HEK293 (cell line): ENCODE measurements around the gene YJU2.

Experiments used
- KLF10 ChIP-seq: fragments of 450-650 bp; IDR thresholded peaks from 2 replicates; pipeline ENCODE4 v1.5.1; 2018; ENCODE audit warnings: missing biosample characterization, mild to moderate bottlenecking, missing genetic modification characterization
- OSR2 ChIP-seq: fragments of 450-650 bp; formaldehyde crosslinking; IDR thresholded peaks from 2 replicates; pipeline ENCODE4 v1.5.1; 2016; ENCODE audit warnings: missing biosample characterization, missing genetic modification characterization
- TCF7L2 ChIP-seq: IDR thresholded peaks from 2 replicates; pipeline ENCODE4 v1.6.1; 2011; ENCODE audit warnings: low read depth, mild to moderate bottlenecking, inconsistent platforms, low read length, moderate library complexity, borderline replicate concordance
- ZBTB20 ChIP-seq: fragments of 450-650 bp; formaldehyde crosslinking; IDR thresholded peaks from 2 replicates; pipeline ENCODE4 v1.5.1; 2016; ENCODE audit warnings: missing biosample characterization, missing genetic modification characterization
- ZBTB8A ChIP-seq: fragments of 450-650 bp; formaldehyde crosslinking; IDR thresholded peaks from 2 replicates; pipeline ENCODE4 v1.5.1; 2016; ENCODE audit warnings: missing biosample characterization, missing genetic modification characterization
- ZFP3 ChIP-seq: fragments of 450-650 bp; formaldehyde crosslinking; IDR thresholded peaks from 2 replicates; pipeline ENCODE4 v1.5.1; 2016; ENCODE audit warnings: low read depth, missing biosample characterization, missing genetic modification characterization
- ZNF146 ChIP-seq: fragments of 450-650 bp; formaldehyde crosslinking; IDR thresholded peaks from 2 replicates; pipeline ENCODE4 v1.5.1; 2016; ENCODE audit warnings: missing biosample characterization, missing genetic modification characterization
- ZNF184 ChIP-seq: fragments of 450-650 bp; IDR thresholded peaks from 2 replicates; pipeline ENCODE4 v1.5.1; 2018; ENCODE audit warnings: missing biosample characterization, mild to moderate bottlenecking, missing genetic modification characterization
- ZNF202 ChIP-seq: fragments of 450-650 bp; formaldehyde crosslinking; IDR thresholded peaks from 2 replicates; pipeline ENCODE4 v1.5.1; 2016; ENCODE audit warnings: missing biosample characterization, missing genetic modification characterization, borderline replicate concordance
- ZNF214 ChIP-seq: fragments of 450-650 bp; formaldehyde crosslinking; IDR thresholded peaks from 2 replicates; pipeline ENCODE4 v1.5.1; 2017; ENCODE audit warnings: missing biosample characterization, mild to moderate bottlenecking, missing genetic modification characterization, borderline replicate concordance
- ZNF350 ChIP-seq: fragments of 450-650 bp; formaldehyde crosslinking; IDR thresholded peaks from 2 replicates; pipeline ENCODE4 v1.5.0; 2017; ENCODE audit warnings: missing biosample characterization, mild to moderate bottlenecking, missing genetic modification characterization
- ZNF394 ChIP-seq: fragments of 450-650 bp; formaldehyde crosslinking; IDR thresholded peaks from 2 replicates; pipeline ENCODE4 v1.5.1; 2016; ENCODE audit warnings: missing biosample characterization, missing genetic modification characterization, mild to moderate bottlenecking, moderate library complexity, borderline replicate concordance
- ZNF48 ChIP-seq: fragments of 450-650 bp; formaldehyde crosslinking; IDR thresholded peaks from 2 replicates; pipeline ENCODE4 v1.5.1; 2016; ENCODE audit warnings: missing biosample characterization, missing genetic modification characterization
- ZNF560 ChIP-seq: fragments of 450-650 bp; formaldehyde crosslinking; IDR thresholded peaks from 2 replicates; pipeline ENCODE4 v1.5.1; 2017; ENCODE audit warnings: missing biosample characterization, missing genetic modification characterization, borderline replicate concordance
- ZNF785 ChIP-seq: fragments of 450-650 bp; formaldehyde crosslinking; IDR thresholded peaks from 2 replicates; pipeline ENCODE4 v1.5.1; 2016; ENCODE audit warnings: missing biosample characterization, missing genetic modification characterization
- ZNF791 ChIP-seq: fragments of 450-650 bp; formaldehyde crosslinking; IDR thresholded peaks from 2 replicates; pipeline ENCODE4 v1.5.1; 2016; ENCODE audit warnings: missing biosample characterization, missing genetic modification characterization
- ZNF792 ChIP-seq: fragments of 450-650 bp; formaldehyde crosslinking; IDR thresholded peaks from 2 replicates; pipeline ENCODE4 v1.5.1; 2016; ENCODE audit warnings: missing biosample characterization, missing genetic modification characterization
- ZSCAN16 ChIP-seq: fragments of 450-650 bp; formaldehyde crosslinking; IDR thresholded peaks from 2 replicates; pipeline ENCODE4 v1.5.1; 2016; ENCODE audit warnings: missing biosample characterization, missing genetic modification characterization
- ZSCAN23 ChIP-seq: fragments of 450-650 bp; formaldehyde crosslinking; IDR thresholded peaks from 2 replicates; pipeline ENCODE4 v1.5.1; 2016; ENCODE audit warnings: missing biosample characterization, missing genetic modification characterization
- TF ChIP-seq, protein P1 (sequence below): fragments of 450-650 bp; formaldehyde crosslinking; IDR thresholded peaks from 2 replicates; pipeline ENCODE4 v1.5.1; 2016; ENCODE audit warnings: missing biosample characterization, missing genetic modification characterization
- TF ChIP-seq, protein P2 (sequence below): fragments of 450-650 bp; formaldehyde crosslinking; IDR thresholded peaks from 2 replicates; pipeline ENCODE4 v1.5.1; 2016; ENCODE audit warnings: missing biosample characterization, missing genetic modification characterization
- TF ChIP-seq, protein P3 (sequence below): fragments of 450-650 bp; formaldehyde crosslinking; IDR thresholded peaks from 2 replicates; pipeline ENCODE4 v1.5.1; 2016; ENCODE audit warnings: missing biosample characterization, missing genetic modification characterization
- TF ChIP-seq, protein P4 (sequence below): fragments of 450-650 bp; formaldehyde crosslinking; IDR thresholded peaks from 2 replicates; pipeline ENCODE4 v1.5.1; 2016; ENCODE audit warnings: missing biosample characterization, missing genetic modification characterization, borderline replicate concordance
- TF ChIP-seq, protein P5 (sequence below): fragments of 450-650 bp; formaldehyde crosslinking; IDR thresholded peaks from 2 replicates; pipeline ENCODE4 v1.5.1; 2017; ENCODE audit warnings: missing biosample characterization, missing genetic modification characterization

YJU2 gene

DNA sequence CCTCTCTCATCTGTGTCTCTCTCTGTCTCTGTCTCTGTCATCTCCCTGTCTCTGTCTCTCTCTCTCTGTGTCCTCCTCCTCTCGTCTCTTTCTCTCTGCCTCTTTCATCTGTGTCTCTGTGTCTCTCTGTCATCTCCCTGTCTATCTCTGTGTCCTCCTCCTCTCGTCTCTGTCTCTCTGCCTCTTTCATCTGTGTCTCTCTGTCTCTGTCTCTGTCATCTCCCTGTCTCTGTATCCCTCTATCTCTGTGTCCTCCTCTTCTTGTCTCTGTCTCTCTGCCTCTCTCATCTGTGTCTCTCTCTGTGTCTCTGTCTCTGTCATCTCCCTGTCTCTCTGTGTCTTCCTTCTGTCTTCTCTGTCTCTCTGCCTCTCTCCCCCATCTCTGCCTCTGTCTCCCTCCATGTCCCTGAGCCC, 18.1 kb upstream of the YJU2 start (continued):
- no peak for TF ChIP-seq ZSCAN16 (tag by site-specific recombination)
- TF ChIP-seq ZNF785 (tag by site-specific recombination): no peak
- 0 out of 2 replicates have a peak, but pooled peaks have one; percentile 83 for TF ChIP-seq ZNF48 (tag by site-specific recombination)
- no peak for TF ChIP-seq ZFP3
- no peak for TF ChIP-seq ZNF350 (tag by site-specific recombination)
- TF ChIP-seq KLF10 (tag by site-specific recombination): no peak
- TF ChIP-seq, protein P1, sequence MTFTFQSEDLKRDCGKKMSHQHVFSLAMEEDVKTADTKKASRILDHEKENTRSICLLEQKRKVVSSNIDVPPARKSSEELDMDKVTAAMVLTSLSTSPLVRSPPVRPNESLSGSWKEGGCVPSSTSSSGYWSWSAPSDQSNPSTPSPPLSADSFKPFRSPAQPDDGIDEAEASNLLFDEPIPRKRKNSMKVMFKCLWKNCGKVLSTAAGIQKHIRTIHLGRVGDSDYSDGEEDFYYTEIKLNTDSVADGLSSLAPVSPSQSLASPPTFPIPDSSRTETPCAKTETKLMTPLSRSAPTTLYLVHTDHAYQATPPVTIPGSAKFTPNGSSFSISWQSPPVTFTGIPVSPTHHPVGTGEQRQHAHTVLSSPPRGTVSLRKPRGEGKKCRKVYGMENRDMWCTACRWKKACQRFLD (tag by site-specific recombination): no peak
- TF ChIP-seq ZNF184: no peak
- TF ChIP-seq ZNF791 (tag by site-specific recombination): no peak
- TF ChIP-seq, protein P2, sequence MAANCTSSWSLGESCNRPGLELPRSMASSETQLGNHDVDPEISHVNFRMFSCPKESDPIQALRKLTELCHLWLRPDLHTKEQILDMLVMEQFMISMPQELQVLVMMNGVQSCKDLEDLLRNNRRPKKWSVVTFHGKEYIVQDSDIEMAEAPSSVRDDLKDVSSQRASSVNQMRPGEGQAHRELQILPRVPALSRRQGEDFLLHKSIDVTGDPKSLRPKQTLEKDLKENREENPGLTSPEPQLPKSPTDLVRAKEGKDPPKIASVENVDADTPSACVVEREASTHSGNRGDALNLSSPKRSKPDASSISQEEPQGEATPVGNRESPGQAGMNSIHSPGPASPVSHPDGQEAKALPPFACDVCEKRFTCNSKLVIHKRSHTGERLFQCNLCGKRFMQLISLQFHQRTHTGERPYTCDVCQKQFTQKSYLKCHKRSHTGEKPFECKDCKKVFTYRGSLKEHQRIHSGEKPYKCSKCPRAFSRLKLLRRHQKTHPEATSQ (tag by site-specific recombination): 0 out of 2 replicates have a peak, but pooled peaks have one; percentile 16
- no peak for TF ChIP-seq ZBTB8A
- TF ChIP-seq, protein P3, sequence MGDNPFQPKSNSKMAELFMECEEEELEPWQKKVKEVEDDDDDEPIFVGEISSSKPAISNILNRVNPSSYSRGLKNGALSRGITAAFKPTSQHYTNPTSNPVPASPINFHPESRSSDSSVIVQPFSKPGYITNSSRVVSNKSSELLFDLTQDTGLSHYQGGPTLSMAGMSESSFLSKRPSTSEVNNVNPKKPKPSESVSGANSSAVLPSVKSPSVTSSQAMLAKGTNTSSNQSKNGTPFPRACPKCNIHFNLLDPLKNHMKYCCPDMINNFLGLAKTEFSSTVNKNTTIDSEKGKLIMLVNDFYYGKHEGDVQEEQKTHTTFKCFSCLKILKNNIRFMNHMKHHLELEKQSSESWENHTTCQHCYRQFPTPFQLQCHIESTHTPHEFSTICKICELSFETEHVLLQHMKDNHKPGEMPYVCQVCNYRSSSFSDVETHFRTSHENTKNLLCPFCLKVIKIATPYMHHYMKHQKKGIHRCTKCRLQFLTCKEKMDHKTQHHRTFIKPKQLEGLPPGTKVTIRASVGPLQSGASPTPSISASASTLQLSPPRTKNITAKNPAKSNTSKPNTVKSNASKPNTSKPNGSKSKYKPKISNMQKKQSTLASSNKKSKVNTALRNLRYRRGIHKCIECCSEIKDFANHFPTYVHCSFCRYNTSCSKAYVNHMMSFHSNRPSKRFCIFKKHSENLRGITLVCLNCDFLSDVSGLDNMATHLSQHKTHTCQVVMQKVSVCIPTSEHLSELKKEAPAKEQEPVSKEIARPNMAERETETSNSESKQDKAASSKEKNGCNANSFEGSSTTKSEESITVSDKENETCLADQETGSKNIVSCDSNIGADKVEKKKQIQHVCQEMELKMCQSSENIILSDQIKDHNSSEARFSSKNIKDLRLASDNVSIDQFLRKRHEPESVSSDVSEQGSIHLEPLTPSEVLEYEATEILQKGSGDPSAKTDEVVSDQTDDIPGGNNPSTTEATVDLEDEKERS (tag by site-specific recombination): no peak
- no peak for TF ChIP-seq ZNF792 (tag by site-specific recombination)
- TF ChIP-seq, protein P4, sequence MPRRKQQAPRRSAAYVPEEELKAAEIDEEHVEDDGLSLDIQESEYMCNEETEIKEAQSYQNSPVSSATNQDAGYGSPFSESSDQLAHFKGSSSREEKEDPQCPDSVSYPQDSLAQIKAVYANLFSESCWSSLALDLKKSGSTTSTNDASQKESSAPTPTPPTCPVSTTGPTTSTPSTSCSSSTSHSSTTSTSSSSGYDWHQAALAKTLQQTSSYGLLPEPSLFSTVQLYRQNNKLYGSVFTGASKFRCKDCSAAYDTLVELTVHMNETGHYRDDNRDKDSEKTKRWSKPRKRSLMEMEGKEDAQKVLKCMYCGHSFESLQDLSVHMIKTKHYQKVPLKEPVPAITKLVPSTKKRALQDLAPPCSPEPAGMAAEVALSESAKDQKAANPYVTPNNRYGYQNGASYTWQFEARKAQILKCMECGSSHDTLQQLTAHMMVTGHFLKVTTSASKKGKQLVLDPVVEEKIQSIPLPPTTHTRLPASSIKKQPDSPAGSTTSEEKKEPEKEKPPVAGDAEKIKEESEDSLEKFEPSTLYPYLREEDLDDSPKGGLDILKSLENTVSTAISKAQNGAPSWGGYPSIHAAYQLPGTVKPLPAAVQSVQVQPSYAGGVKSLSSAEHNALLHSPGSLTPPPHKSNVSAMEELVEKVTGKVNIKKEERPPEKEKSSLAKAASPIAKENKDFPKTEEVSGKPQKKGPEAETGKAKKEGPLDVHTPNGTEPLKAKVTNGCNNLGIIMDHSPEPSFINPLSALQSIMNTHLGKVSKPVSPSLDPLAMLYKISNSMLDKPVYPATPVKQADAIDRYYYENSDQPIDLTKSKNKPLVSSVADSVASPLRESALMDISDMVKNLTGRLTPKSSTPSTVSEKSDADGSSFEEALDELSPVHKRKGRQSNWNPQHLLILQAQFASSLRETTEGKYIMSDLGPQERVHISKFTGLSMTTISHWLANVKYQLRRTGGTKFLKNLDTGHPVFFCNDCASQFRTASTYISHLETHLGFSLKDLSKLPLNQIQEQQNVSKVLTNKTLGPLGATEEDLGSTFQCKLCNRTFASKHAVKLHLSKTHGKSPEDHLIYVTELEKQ (tag by site-specific recombination): no peak
- TF ChIP-seq, protein P5, sequence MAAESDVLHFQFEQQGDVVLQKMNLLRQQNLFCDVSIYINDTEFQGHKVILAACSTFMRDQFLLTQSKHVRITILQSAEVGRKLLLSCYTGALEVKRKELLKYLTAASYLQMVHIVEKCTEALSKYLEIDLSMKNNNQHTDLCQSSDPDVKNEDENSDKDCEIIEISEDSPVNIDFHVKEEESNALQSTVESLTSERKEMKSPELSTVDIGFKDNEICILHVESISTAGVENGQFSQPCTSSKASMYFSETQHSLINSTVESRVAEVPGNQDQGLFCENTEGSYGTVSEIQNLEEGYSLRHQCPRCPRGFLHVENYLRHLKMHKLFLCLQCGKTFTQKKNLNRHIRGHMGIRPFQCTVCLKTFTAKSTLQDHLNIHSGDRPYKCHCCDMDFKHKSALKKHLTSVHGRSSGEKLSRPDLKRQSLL: no peak
- no peak for TF ChIP-seq ZNF560 (tag by site-specific recombination)
- no peak for TF ChIP-seq OSR2 (tag by site-specific recombination)
- TF ChIP-seq ZBTB20 (tag by site-specific recombination): no peak
- no peak for TF ChIP-seq ZNF214 (tag by site-specific recombination)
- 0 out of 2 replicates have a peak, but pooled peaks have one; percentile 24 for TF ChIP-seq ZNF146 (tag by site-specific recombination)
- TF ChIP-seq ZSCAN23 (tag by site-specific recombination): no peak
- no peak for TF ChIP-seq TCF7L2
- TF ChIP-seq ZNF394 (tag by site-specific recombination): no peak
- TF ChIP-seq ZNF202: peak; percentile 36; the same call in 1 of the 2 replicates
